ENCODE results near the gene GMEB2. TPM values are rescaled to one million over a fixed set of nuclear protein-coding genes. Genes with fewer than 3 reads are reported as not detected.

The GMEB2 gene
- total RNA-seq, 1 experiment from 2014 or later = 14.3 TPM

GRCh38 chr20:63552481-63553249, 74.2 kb downstream of the GMEB2 start:
- no peaks in the 10 kb centered on the region for H3K9me3 Mint-ChIP-seq
- Histone ChIP-seq H2BK20ac (ENCODE audit: low read depth, low read length, poor library complexity, severe bottlenecking) (no peak overlapping the region), H3K27me3 (ENCODE audit: insufficient read depth, low read length) (no peaks in the 10 kb centered on the region), H3K4me2 (ENCODE audit: insufficient read depth, insufficient read length, low read length) (peak overlapping the region; percentile 41), H3K4me1 (ENCODE audit: insufficient read depth, low read length) (peaks cover 2% of the 10 kb centered on the region; the same call in 1 of the 2 replicates), H3K4ac (ENCODE audit: low read depth, low read length) (no peak overlapping the region), H2AFZ (ENCODE audit: low read length) (no peak overlapping the region), H4K5ac (ENCODE audit: insufficient read length, low read depth, low read length) (no peak overlapping the region), H3K18ac (ENCODE audit: insufficient read length, low read depth, low read length) (no peak overlapping the region), H3K9me3 (ENCODE audit: control insufficient read depth, low read depth, low read length) (no peaks in the 10 kb centered on the region), H3K79me2 (ENCODE audit: insufficient read depth, low read length) (no peaks in the 10 kb centered on the region), H2BK120ac (ENCODE audit: low read depth, low read length, poor library complexity, severe bottlenecking) (no peak overlapping the region), H3K79me1 (ENCODE audit: insufficient read depth, low read depth, low read length, poor library complexity, severe bottlenecking) (no peaks in the 10 kb centered on the region), H4K91ac (ENCODE audit: insufficient read length, low read depth, low read length) (no peak overlapping the region), H3T11ph (ENCODE audit: low read length) (no peak overlapping the region), H4K8ac (replicated peaks; ENCODE audit: insufficient read length, low read depth, low read length) (no peak overlapping the region), H3K23ac (ENCODE audit: insufficient read length, low read depth, low read length) (no peak overlapping the region), H2AK5ac (ENCODE audit: insufficient read length, low read length) (no peak overlapping the region), H3K9ac (ENCODE audit: extremely low read depth, insufficient read length, low read length) (no peak overlapping the region), H3K14ac (ENCODE audit: insufficient read depth, low read length) (no peak overlapping the region), H2BK5ac (ENCODE audit: insufficient read length, low read length) (no peak overlapping the region), H2BK15ac (ENCODE audit: low read depth, low read length) (no peak overlapping the region), H2BK12ac (ENCODE audit: insufficient read length, low read depth, low read length) (no peak overlapping the region), H4K20me1 (ENCODE audit: control insufficient read depth, insufficient read depth, insufficient read length) (peaks cover 3% of the 10 kb centered on the region), H3K27ac (ENCODE audit: insufficient read length, low read depth, low read length) (no peak overlapping the region), H3K23me2 (ENCODE audit: insufficient read length, low read depth, low read length, poor library complexity, severe bottlenecking) (peaks cover 9% of the 10 kb centered on the region), H3K56ac (ENCODE audit: insufficient read length, low read depth, low read length) (no peak overlapping the region)
- H3K27ac Mint-ChIP-seq = peak overlapping the region; percentile 89 to 96 (median 93); a peak in 5 of 7 replicates
- H3K27me3 Mint-ChIP-seq (ENCODE audit: low read depth) = no peaks in the 10 kb centered on the region; the same call in 1 of the 2 replicates
- DNase-seq = peak; percentile 59
- peaks cover 0 to 3% (median 2%) of the 10 kb centered on the region in 3 experiments; a peak in 3 of 7 replicates for H3K36me3 Mint-ChIP-seq (ENCODE audit: insufficient read depth in 1 of 3, low read depth in 3 of 3)
- peaks cover 22 to 38% of the 10 kb centered on the region in 2 experiments for H3K4me1 Mint-ChIP-seq
- TF ChIP-seq CTCF (conservative IDR thresholded peaks at IDR 0.05) = no peak
- peak overlapping the region; percentile 49 to 62; a peak in 4 of 5 replicates for H3K4me3 Mint-ChIP-seq
- WGBS (ENCODE audit: extremely low coverage, insufficient read length, low lambda C conversion rate) = no CpG with 5 or more reads among the region's 15 CpGs
